Fibroblast of lung (primary cell): ENCODE measurements around the gene ARMH4. TPM values are rescaled to one million over a fixed set of nuclear protein-coding genes. Genes with fewer than 3 reads are reported as not detected.
A peak's percentile ranks its signal among the peaks of the same experiment; 100 is the strongest.

Experiments
- DNase-seq, 2 donors: peaks; one replicate each; pipeline versions ENCODE4 v3.0.0 to v3.0.0-alpha.2; 2010; ENCODE audit warnings: low read depth in 2 of 2
- H2AFZ ChIP-seq: 2 replicates; pipeline ENCODE4 v1.5.1; 2012; ENCODE audit warnings: low read length, control low read depth, inconsistent platforms
- H3K27ac ChIP-seq: 2 replicates; pipeline ENCODE4 v1.5.1; 2011; ENCODE audit warnings: low read length, control low read depth; ENCODE audit not compliant: insufficient read depth
- H3K27me3 ChIP-seq: 2 replicates; pipeline ENCODE4 v1.5.1; 2011; ENCODE audit warnings: mild to moderate bottlenecking, low read length; ENCODE audit not compliant: control insufficient read depth, insufficient read depth
- H3K36me3 ChIP-seq: 2 replicates; pipeline ENCODE4 v1.5.1; 2011; ENCODE audit warnings: low read length; ENCODE audit not compliant: control insufficient read depth, insufficient read depth
- H3K4me1 ChIP-seq: 2 replicates; pipeline ENCODE4 v1.5.1; 2011; ENCODE audit warnings: low read length; ENCODE audit not compliant: control insufficient read depth, insufficient read depth; ENCODE audit errors: extremely low read depth
- H3K4me2 ChIP-seq: 2 replicates; pipeline ENCODE4 v1.5.1; 2011; ENCODE audit warnings: low read length, control low read depth; ENCODE audit not compliant: insufficient read depth; ENCODE audit errors: extremely low read depth
- H3K4me3 ChIP-seq, 4 experiments: fragments of 200-600 bp in 1 of 4; sonication (generic) in 1 of 4; replicated peaks in 1 of 4; 2 replicates each; pipeline ENCODE4 v1.5.1; 2011 to 2016; ENCODE audit warnings: low read length in 4 of 4, low read depth in 3 of 4, mild to moderate bottlenecking in 3 of 4, control low read depth in 2 of 4, inconsistent platforms in 1 of 4, mixed read lengths in 1 of 4; ENCODE audit not compliant: insufficient read depth in 1 of 4; ENCODE audit errors: control extremely low read depth in 1 of 4
- H3K79me2 ChIP-seq: 2 replicates; pipeline ENCODE4 v1.5.1; 2012; ENCODE audit warnings: mild to moderate bottlenecking, low read length, inconsistent platforms; ENCODE audit not compliant: control insufficient read depth, insufficient read depth
- H3K9ac ChIP-seq: 2 replicates; pipeline ENCODE4 v1.5.1; 2011; ENCODE audit warnings: mild to moderate bottlenecking, low read length, control low read depth; ENCODE audit not compliant: insufficient read depth
- H3K9me3 ChIP-seq: 2 replicates; pipeline ENCODE4 v1.5.1; 2012; ENCODE audit warnings: low read depth, low read length; ENCODE audit not compliant: control insufficient read depth, insufficient read depth
- H4K20me1 ChIP-seq: 2 replicates; pipeline ENCODE4 v1.5.1; 2011; ENCODE audit warnings: low read length; ENCODE audit not compliant: control insufficient read depth, insufficient read depth; ENCODE audit errors: extremely low read depth
- CTCF ChIP-seq, 2 donors: IDR thresholded peaks in 1 of 2; conservative IDR thresholded peaks in 1 of 2; 1 replicate in 1 of 2; 2 replicates in 1 of 2; pipeline ENCODE4 v1.5.1; 2011 to 2012; ENCODE audit warnings: low read length in 2 of 2, control low read depth in 1 of 2, inconsistent platforms in 1 of 2, low read depth in 1 of 2, mild to moderate bottlenecking in 1 of 2
- EZH2 ChIP-seq: IDR thresholded peaks from 2 replicates; pipeline ENCODE4 v1.5.1; 2012; ENCODE audit warnings: low read length, control low read depth, mild to moderate bottlenecking; ENCODE audit errors: missing control alignments
- polyA plus RNA-seq, 2 donors: library from polyadenylated mRNA; depleted of rRNA in 1 of 2; stranded (reverse) in 1 of 2; unstranded in 1 of 2; fragments of >200 nt; gene quantifications; 2 replicates each; pipeline ENCODE4 v1.2.1, GENCODE V29; 2011 to 2012; ENCODE audit warnings: missing spikeins in 1 of 2
- total RNA-seq: library from RNA; depleted of rRNA; stranded (reverse); fragments of >200 nt; gene quantifications from 2 replicates; pipeline ENCODE4 v1.2.1, GENCODE V29; 2014

Gene ARMH4
- total and polyA plus RNA-seq, 2 donors (not counting 1 experiment from before 2014, with no cell fraction given): 6.3 to 6.8 TPM

GRCh38 chr14:58060898-58061297 is 91.1 kb downstream of the ARMH4 start:
- H3K27me3 ChIP-seq: no peaks in the 10 kb centered on the region
- H3K4me2 ChIP-seq: no peak overlapping the region
- H2AFZ ChIP-seq: no peak overlapping the region
- no peaks in the 10 kb centered on the region for H4K20me1 ChIP-seq
- no peak for DNase-seq
- H3K9ac ChIP-seq: no peak overlapping the region
- TF ChIP-seq CTCF (conservative IDR thresholded peaks at IDR 0.05 in 1 of 2, IDR thresholded peaks at IDR 0.05 in 1 of 2; ENCODE audit: low read depth in 1 of 2, low read length in 2 of 2): no peak
- TF ChIP-seq EZH2: no peak
- no peaks in the 10 kb centered on the region for H3K79me2 ChIP-seq
- no peak overlapping the region for H3K27ac ChIP-seq
- no peaks in the 10 kb centered on the region for H3K9me3 ChIP-seq
- H3K36me3 ChIP-seq: no peaks in the 10 kb centered on the region
- H3K4me1 ChIP-seq: no peaks in the 10 kb centered on the region
- no peak overlapping the region for H3K4me3 ChIP-seq

GRCh38 chr14:58060077-58060476 is 91.9 kb downstream of the ARMH4 start:
- no peak for TF ChIP-seq EZH2
- no peak for TF ChIP-seq CTCF (conservative IDR thresholded peaks at IDR 0.05 in 1 of 2, IDR thresholded peaks at IDR 0.05 in 1 of 2; ENCODE audit: low read depth in 1 of 2, low read length in 2 of 2)
- no peaks in the 10 kb centered on the region for H3K27me3 ChIP-seq
- H3K9ac ChIP-seq: no peak overlapping the region
- peak in 1 of 2 donors; percentile 47 for DNase-seq
- no peak overlapping the region for H3K27ac ChIP-seq
- H3K4me2 ChIP-seq: no peak overlapping the region
- no peaks in the 10 kb centered on the region for H3K4me1 ChIP-seq
- H4K20me1 ChIP-seq: no peaks in the 10 kb centered on the region
- no peak overlapping the region for H2AFZ ChIP-seq
- H3K79me2 ChIP-seq: no peaks in the 10 kb centered on the region
- no peak overlapping the region for H3K4me3 ChIP-seq
- no peaks in the 10 kb centered on the region for H3K36me3 ChIP-seq
- no peaks in the 10 kb centered on the region for H3K9me3 ChIP-seq

- H3K27ac ChIP-seq: no peak overlapping the region
- no peaks in the 10 kb centered on the region for H3K4me1 ChIP-seq
- TF ChIP-seq CTCF (conservative IDR thresholded peaks at IDR 0.05 in 1 of 2, IDR thresholded peaks at IDR 0.05 in 1 of 2; ENCODE audit: low read depth in 1 of 2, low read length in 2 of 2) (no peak), EZH2 (no peak)
- no peaks in the 10 kb centered on the region for H3K36me3 ChIP-seq
- no peak overlapping the region for H3K9ac ChIP-seq
- H3K4me2 ChIP-seq: no peak overlapping the region
- H3K27me3 ChIP-seq: no peaks in the 10 kb centered on the region
- H3K4me3 ChIP-seq: no peak overlapping the region
- DNase-seq: no peak
- no peaks in the 10 kb centered on the region for H3K9me3 ChIP-seq
- no peaks in the 10 kb centered on the region for H3K79me2 ChIP-seq
- no peak overlapping the region for H2AFZ ChIP-seq
- no peaks in the 10 kb centered on the region for H4K20me1 ChIP-seq
Measured at GRCh38 chr14:58059126-58059525, 92.9 kb downstream of the ARMH4 start.
